K562 (cell line): ENCODE results near the gene ARSK. TPM values are rescaled to one million over a fixed set of nuclear protein-coding genes. Genes with fewer than 3 reads are reported as not detected.
"Not testable (repeated sequence)": the region's sequence is repeated elsewhere in the genome, so short reads cannot be mapped to it uniquely, and the experiment has no call there.

Experiments
- FOXM1 ChIP-seq, 2 experiments: fragments of 450-650 bp in 1 of 2; sonication (generic) in 1 of 2; formaldehyde crosslinking in 1 of 2; IDR thresholded peaks; 2 replicates each; pipeline versions ENCODE4 v1.6.1 to v1.9.0; 2017 to 2022; ENCODE audit warnings: low read depth in 2 of 2, mild to moderate bottlenecking in 2 of 2, missing genetic modification reagents in 1 of 2, moderate library complexity in 1 of 2
- NR2C1 ChIP-seq, 2 experiments: fragments of 450-650 bp; IDR thresholded peaks; 2 replicates each; pipeline ENCODE4 v1.6.1; 2017; ENCODE audit warnings: mild to moderate bottlenecking in 2 of 2, antibody characterized with exemption in 1 of 2, inconsistent platforms in 1 of 2, missing compliant biosample characterization in 1 of 2, missing genetic modification characterization in 1 of 2
- NR4A1 ChIP-seq, 2 experiments: fragments of 250-450 bp in 1 of 2; fragments of 450-650 bp in 1 of 2; sonication (Bioruptor Pico) in 1 of 2; IDR thresholded peaks; 2 replicates each; pipeline versions ENCODE4 v1.4.0 to v1.6.1; 2016 to 2020; ENCODE audit warnings: mild to moderate bottlenecking in 2 of 2, missing compliant biosample characterization in 1 of 2, missing genetic modification characterization in 1 of 2, moderate library complexity in 1 of 2
- ZBTB11 ChIP-seq, 3 experiments: fragments of 200-800 bp in 1 of 3; fragments of 250-450 bp in 1 of 3; fragments of 450-650 bp in 1 of 3; sonication (Bioruptor Pico) in 1 of 3; sonication (Bioruptor generic) in 1 of 3; formaldehyde crosslinking in 1 of 3; IDR thresholded peaks; 2 replicates each; pipeline versions ENCODE4 v1.6.1 to v1.8.0; 2016 to 2022; ENCODE audit warnings: mild to moderate bottlenecking in 2 of 3, missing genetic modification characterization in 2 of 3, missing compliant biosample characterization in 1 of 3, moderate library complexity in 1 of 3
- ZNF212 ChIP-seq: fragments of 450-650 bp; formaldehyde crosslinking; IDR thresholded peaks from 2 replicates; pipeline ENCODE4 v1.4.0; 2020; ENCODE audit warnings: mild to moderate bottlenecking
- ZNF444 ChIP-seq: fragments of 250-450 bp; sonication (Bioruptor Pico); IDR thresholded peaks from 2 replicates; pipeline ENCODE4 v1.4.0; 2020; ENCODE audit warnings: mild to moderate bottlenecking, moderate library complexity
- ZNF740 ChIP-seq, 3 experiments: fragments of 200-800 bp in 1 of 3; sonication (Bioruptor generic) in 1 of 3; sonication (generic) in 1 of 3; formaldehyde crosslinking in 1 of 3; IDR thresholded peaks; 2 replicates each; pipeline versions ENCODE4 v1.6.1 to v1.8.0; 2016 to 2022; ENCODE audit warnings: mild to moderate bottlenecking in 2 of 3, missing compliant biosample characterization in 2 of 3, missing genetic modification characterization in 2 of 3, missing genetic modification reagents in 1 of 3
- polyA plus RNA-seq, 8 experiments: library from polyadenylated mRNA; depleted of rRNA in 4 of 8; stranded (reverse) in 5 of 8; unstranded in 3 of 8; fragments of >200 nt; fragmentation: Nextera tagmentation in 2 of 8; fragmentation: Illumina TruSeq in 1 of 8; extraction: Ambion mirVana in 2 of 8; extraction: Trizol in 1 of 8; gene quantifications; 2 replicates each; pipeline versions ENCODE4 v1.2.1 to v1.2.3, GENCODE V29; 2011 to 2014; ENCODE audit warnings: inconsistent platforms in 1 of 8, missing spikeins in 1 of 8
- total RNA-seq, 7 experiments: library from RNA; depleted of rRNA in 6 of 7; stranded (reverse); fragments of >200 nt in 6 of 7; fragmentation: Illumina TruSeq in 2 of 7; extraction: Trizol in 2 of 7; gene quantifications; 2 replicates each; pipeline versions ENCODE4 v1.2.1 to v1.2.3, GENCODE V29; 2011 to 2021; ENCODE audit warnings: low replicate concordance in 1 of 7
- TF ChIP-seq, protein P1 (sequence below), 2 experiments: IDR thresholded peaks in 1 of 2; conservative IDR thresholded peaks in 1 of 2; 2 replicates each; pipeline ENCODE4 v1.6.1; 2016; ENCODE audit warnings: low read depth in 2 of 2, mild to moderate bottlenecking in 1 of 2, missing compliant biosample characterization in 1 of 2, missing genetic modification characterization in 1 of 2, moderate library complexity in 1 of 2
- TF ChIP-seq, protein P2 (sequence below), 2 experiments: fragments of 450-650 bp; IDR thresholded peaks; 2 replicates each; pipeline ENCODE4 v1.6.1; 2016
- TF ChIP-seq, protein P3 (sequence below): fragments of 250-450 bp; sonication (Bioruptor Pico); IDR thresholded peaks from 2 replicates; pipeline ENCODE4 v1.8.0; 2022; ENCODE audit warnings: inconsistent platforms
- TF ChIP-seq, protein P4 (sequence below): fragments of 450-650 bp; formaldehyde crosslinking; IDR thresholded peaks from 2 replicates; pipeline ENCODE4 v1.4.0; 2022; ENCODE audit warnings: missing genetic modification characterization

The ARSK gene
- total and polyA plus RNA-seq, 9 of the 15 experiments (the other 6 are each of a cell fraction or from before 2014, with no cell fraction given) = 2.7 to 9.4 (median 7.1) TPM

GRCh38 chr5:95646226-95646568, 91.3 kb downstream of the ARSK start (continued):
- TF ChIP-seq, protein P1, sequence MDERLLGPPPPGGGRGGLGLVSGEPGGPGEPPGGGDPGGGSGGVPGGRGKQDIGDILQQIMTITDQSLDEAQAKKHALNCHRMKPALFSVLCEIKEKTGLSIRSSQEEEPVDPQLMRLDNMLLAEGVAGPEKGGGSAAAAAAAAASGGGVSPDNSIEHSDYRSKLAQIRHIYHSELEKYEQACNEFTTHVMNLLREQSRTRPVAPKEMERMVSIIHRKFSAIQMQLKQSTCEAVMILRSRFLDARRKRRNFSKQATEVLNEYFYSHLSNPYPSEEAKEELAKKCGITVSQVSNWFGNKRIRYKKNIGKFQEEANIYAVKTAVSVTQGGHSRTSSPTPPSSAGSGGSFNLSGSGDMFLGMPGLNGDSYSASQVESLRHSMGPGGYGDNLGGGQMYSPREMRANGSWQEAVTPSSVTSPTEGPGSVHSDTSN (CRISPR knock-in tag; IDR thresholded peaks at IDR 0.05; ENCODE audit: low read depth) = not testable (repeated sequence)
- TF ChIP-seq, protein P1 (tag; conservative IDR thresholded peaks at IDR 0.05; ENCODE audit: low read depth) = 0 out of 2 replicates have a peak, but pooled peaks have one; percentile 9
- not testable (repeated sequence) for TF ChIP-seq NR4A1 (CRISPR knock-in tag; IDR thresholded peaks at IDR 0.05); ZNF740 (CRISPR knock-in tag; IDR thresholded peaks at IDR 0.05); NR2C1 (IDR thresholded peaks at IDR 0.05); FOXM1 (CRISPR knock-in tag; IDR thresholded peaks at IDR 0.05; ENCODE audit: low read depth)
- TF ChIP-seq NR4A1 (tag; IDR thresholded peaks at IDR 0.05) (peak; percentile 54; the same call in 1 of the 2 replicates), ZNF740 (tag; IDR thresholded peaks at IDR 0.05) (peak in 1 of 2 experiments; percentile 71; a peak in 2 of 4 replicates), ZNF212 (CRISPR knock-in tag) (peak; percentile 70; the same call in 1 of the 2 replicates), NR2C1 (tag; IDR thresholded peaks at IDR 0.05) (peak; percentile 74; the same call in 1 of the 2 replicates), ZBTB11 (CRISPR knock-in tag; IDR thresholded peaks at IDR 0.05) (peak in 2 of 3 experiments; percentile 14 to 47; a peak in 1 of 6 replicates), ZNF444 (0 out of 2 replicates have a peak, but pooled peaks have one; percentile 38), FOXM1 (IDR thresholded peaks at IDR 0.05; ENCODE audit: low read depth) (peak; percentile 71)
- TF ChIP-seq, protein P2, sequence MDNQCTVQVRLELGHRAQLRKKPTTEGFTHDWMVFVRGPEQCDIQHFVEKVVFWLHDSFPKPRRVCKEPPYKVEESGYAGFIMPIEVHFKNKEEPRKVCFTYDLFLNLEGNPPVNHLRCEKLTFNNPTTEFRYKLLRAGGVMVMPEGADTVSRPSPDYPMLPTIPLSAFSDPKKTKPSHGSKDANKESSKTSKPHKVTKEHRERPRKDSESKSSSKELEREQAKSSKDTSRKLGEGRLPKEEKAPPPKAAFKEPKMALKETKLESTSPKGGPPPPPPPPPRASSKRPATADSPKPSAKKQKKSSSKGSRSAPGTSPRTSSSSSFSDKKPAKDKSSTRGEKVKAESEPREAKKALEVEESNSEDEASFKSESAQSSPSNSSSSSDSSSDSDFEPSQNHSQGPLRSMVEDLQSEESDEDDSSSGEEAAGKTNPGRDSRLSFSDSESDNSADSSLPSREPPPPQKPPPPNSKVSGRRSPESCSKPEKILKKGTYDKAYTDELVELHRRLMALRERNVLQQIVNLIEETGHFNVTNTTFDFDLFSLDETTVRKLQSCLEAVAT (IDR thresholded peaks at IDR 0.05) = peak in 1 of 2 experiments; percentile 81; a peak in 2 of 4 replicates
- TF ChIP-seq, protein P3, sequence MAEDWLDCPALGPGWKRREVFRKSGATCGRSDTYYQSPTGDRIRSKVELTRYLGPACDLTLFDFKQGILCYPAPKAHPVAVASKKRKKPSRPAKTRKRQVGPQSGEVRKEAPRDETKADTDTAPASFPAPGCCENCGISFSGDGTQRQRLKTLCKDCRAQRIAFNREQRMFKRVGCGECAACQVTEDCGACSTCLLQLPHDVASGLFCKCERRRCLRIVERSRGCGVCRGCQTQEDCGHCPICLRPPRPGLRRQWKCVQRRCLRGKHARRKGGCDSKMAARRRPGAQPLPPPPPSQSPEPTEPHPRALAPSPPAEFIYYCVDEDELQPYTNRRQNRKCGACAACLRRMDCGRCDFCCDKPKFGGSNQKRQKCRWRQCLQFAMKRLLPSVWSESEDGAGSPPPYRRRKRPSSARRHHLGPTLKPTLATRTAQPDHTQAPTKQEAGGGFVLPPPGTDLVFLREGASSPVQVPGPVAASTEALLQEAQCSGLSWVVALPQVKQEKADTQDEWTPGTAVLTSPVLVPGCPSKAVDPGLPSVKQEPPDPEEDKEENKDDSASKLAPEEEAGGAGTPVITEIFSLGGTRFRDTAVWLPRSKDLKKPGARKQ (CRISPR knock-in tag) = peak; percentile 91; the same call in 1 of the 2 replicates
- TF ChIP-seq, protein P4, sequence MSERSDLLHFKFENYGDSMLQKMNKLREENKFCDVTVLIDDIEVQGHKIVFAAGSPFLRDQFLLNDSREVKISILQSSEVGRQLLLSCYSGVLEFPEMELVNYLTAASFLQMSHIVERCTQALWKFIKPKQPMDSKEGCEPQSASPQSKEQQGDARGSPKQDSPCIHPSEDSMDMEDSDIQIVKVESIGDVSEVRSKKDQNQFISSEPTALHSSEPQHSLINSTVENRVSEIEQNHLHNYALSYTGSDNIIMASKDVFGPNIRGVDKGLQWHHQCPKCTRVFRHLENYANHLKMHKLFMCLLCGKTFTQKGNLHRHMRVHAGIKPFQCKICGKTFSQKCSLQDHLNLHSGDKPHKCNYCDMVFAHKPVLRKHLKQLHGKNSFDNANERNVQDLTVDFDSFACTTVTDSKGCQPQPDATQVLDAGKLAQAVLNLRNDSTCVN (CRISPR knock-in tag) = 0 out of 2 replicates have a peak, but pooled peaks have one; percentile 28
